Esophagus muscularis mucosa (tissue), 4 donors: ENCODE measurements around the gene ADGRB3. TPM values are rescaled to one million over a fixed set of nuclear protein-coding genes. Genes with fewer than 3 reads are reported as not detected.

Source experiments
- DNase-seq: peaks from one replicate; pipeline ENCODE4 v3.0.0-alpha.2; 2017; ENCODE audit errors: extremely low spot score
- H3K27ac ChIP-seq, 4 donors: fragments of 200-600 bp; sonication (generic); replicated peaks in 1 of 4; 1 replicate in 3 of 4; 2 replicates in 1 of 4; pipeline ENCODE4 v1.5.1; 2016 to 2019; ENCODE audit warnings: mild to moderate bottlenecking in 1 of 4
- H3K27me3 ChIP-seq, 4 donors: fragments of 200-600 bp; sonication (generic); one replicate each; pipeline versions ENCODE4 v1.5.1 to v1.6.0; 2016 to 2019
- H3K36me3 ChIP-seq, 4 donors: fragments of 200-600 bp; sonication (generic); one replicate each; pipeline ENCODE4 v1.5.1; 2016 to 2019
- H3K4me1 ChIP-seq, 4 donors: fragments of 200-600 bp; sonication (generic); one replicate each; pipeline ENCODE4 v1.5.1; 2016 to 2019
- H3K4me3 ChIP-seq, 4 donors: fragments of 200-600 bp; sonication (generic); 1 replicate in 2 of 4; 2 replicates in 2 of 4; pipeline ENCODE4 v1.5.1; 2016 to 2019; ENCODE audit warnings: mild to moderate bottlenecking in 4 of 4, moderate library complexity in 1 of 4
- H3K9me3 ChIP-seq, 4 donors: fragments of 200-600 bp; sonication (generic); 1 replicate in 3 of 4; 2 replicates in 1 of 4; pipeline ENCODE4 v1.5.1; 2016 to 2019
- CTCF ChIP-seq, 3 experiments: fragments of 200-600 bp in 2 of 3; fragments of 450-650 bp in 1 of 3; sonication (generic) in 2 of 3; IDR thresholded peaks; one replicate each; pipeline ENCODE4 v1.5.1; 2017 to 2019; ENCODE audit warnings: antibody characterized with exemption in 3 of 3, mild to moderate bottlenecking in 2 of 3, moderate library complexity in 1 of 3
- EP300 ChIP-seq: sonication (generic); formaldehyde crosslinking; IDR thresholded peaks from one replicate; pipeline ENCODE4 v1.6.1; 2017; ENCODE audit warnings: antibody characterized with exemption
- POLR2A ChIP-seq: fragments of 450-650 bp; IDR thresholded peaks from one replicate; pipeline ENCODE4 v1.6.1; 2017; ENCODE audit warnings: antibody characterized with exemption, moderate library complexity, mild to moderate bottlenecking, low read depth
- POLR2AphosphoS5 ChIP-seq, 2 donors: sonication (generic); formaldehyde crosslinking; IDR thresholded peaks; one replicate each; pipeline ENCODE4 v1.6.1; 2017; ENCODE audit warnings: antibody characterized with exemption in 2 of 2
- WGBS: methylation state at CpG from one replicate; pipeline ENCODE4 v1.1.5; 2018; 5-methylcytosine and 5-hydroxymethylcytosine counted together
- intact Hi-C: fragments of 100-400 bp; cut with DNase I; formaldehyde crosslinking; loops from one replicate; pipeline ENCODE4 v1.15.1; 2023
- total RNA-seq, 4 donors: library from RNA; depleted of rRNA; stranded (reverse); fragments of >200 nt; gene quantifications; one replicate each; pipeline versions ENCODE4 v1.1.0 to v1.2.1, GENCODE V29; 2016

ADGRB3 gene
- total RNA-seq, 4 donors from 2014 or later, result 4.9 to 6.3 (median 5.8) TPM

- Histone ChIP-seq H3K27me3 (no peaks in the 10 kb centered on the region), H3K4me1 (no peaks in the 10 kb centered on the region), H3K4me3 (no peak overlapping the region), H3K27ac (no peak overlapping the region), H3K36me3 (no peaks in the 10 kb centered on the region), H3K9me3 (no peaks in the 10 kb centered on the region)
- TF ChIP-seq POLR2A (no peak), CTCF (IDR thresholded peaks at IDR 0.05) (no peak), POLR2AphosphoS5 (IDR thresholded peaks at IDR 0.05) (no peak), EP300 (no peak)
- no peak for DNase-seq
- intact Hi-C loops, result no loop called here
- WGBS, result 69% methylated on average over 3 of the region's 3 CpGs
Observed at GRCh38 chr6:68919537-68919936, 284.5 kb downstream of the ADGRB3 start.

- H3K36me3 ChIP-seq, result no peaks in the 10 kb centered on the region
- no peaks in the 10 kb centered on the region for H3K9me3 ChIP-seq
- DNase-seq, result no peak
- WGBS, result 92% methylated on average over 2 of the region's 2 CpGs
- H3K4me3 ChIP-seq, result no peak overlapping the region
- TF ChIP-seq POLR2A, result no peak
- TF ChIP-seq EP300, result no peak
- no peak for TF ChIP-seq CTCF (IDR thresholded peaks at IDR 0.05)
- no peak for TF ChIP-seq POLR2AphosphoS5 (IDR thresholded peaks at IDR 0.05)
- H3K4me1 ChIP-seq, result no peaks in the 10 kb centered on the region
- H3K27me3 ChIP-seq, result no peaks in the 10 kb centered on the region
- intact Hi-C loops, result no loop called here
- no peak overlapping the region for H3K27ac ChIP-seq
Observed at GRCh38 chr6:68941345-68941744, 306.3 kb downstream of the ADGRB3 start.

- no peaks in the 10 kb centered on the region for H3K27me3 ChIP-seq
- no peaks in the 10 kb centered on the region for H3K9me3 ChIP-seq
- no peak overlapping the region for H3K4me3 ChIP-seq
- intact Hi-C loops, result no loop called here
- no peak overlapping the region for H3K27ac ChIP-seq
- H3K4me1 ChIP-seq, result no peaks in the 10 kb centered on the region
- WGBS, result 86% methylated on average over 5 of the region's 5 CpGs
- TF ChIP-seq CTCF (IDR thresholded peaks at IDR 0.05) (no peak), POLR2AphosphoS5 (IDR thresholded peaks at IDR 0.05) (no peak), POLR2A (no peak), EP300 (no peak)
- DNase-seq, result no peak
- H3K36me3 ChIP-seq, result no peaks in the 10 kb centered on the region
Observed at GRCh38 chr6:68947721-68948120, 312.6 kb downstream of the ADGRB3 start.

- 61% methylated on average over 10 of the region's 10 CpGs for WGBS
- H3K4me1 ChIP-seq, result no peaks in the 10 kb centered on the region
- no peak overlapping the region for H3K27ac ChIP-seq
- no peaks in the 10 kb centered on the region for H3K27me3 ChIP-seq
- no peaks in the 10 kb centered on the region for H3K9me3 ChIP-seq
- H3K4me3 ChIP-seq, result no peak overlapping the region
- intact Hi-C loops, result no loop called here
- DNase-seq, result no peak
- H3K36me3 ChIP-seq, result no peaks in the 10 kb centered on the region
- TF ChIP-seq EP300 (no peak), CTCF (IDR thresholded peaks at IDR 0.05) (no peak), POLR2AphosphoS5 (IDR thresholded peaks at IDR 0.05) (no peak), POLR2A (no peak)
Observed at GRCh38 chr6:68951270-68951669, 316.2 kb downstream of the ADGRB3 start.

GRCh38 chr6:68958327-68958726 is 323.2 kb downstream of the ADGRB3 start:
- Histone ChIP-seq H3K4me3 (no peak overlapping the region), H3K9me3 (no peaks in the 10 kb centered on the region), H3K27ac (no peak overlapping the region), H3K4me1 (no peaks in the 10 kb centered on the region), H3K36me3 (no peaks in the 10 kb centered on the region), H3K27me3 (no peaks in the 10 kb centered on the region)
- TF ChIP-seq EP300, result no peak
- DNase-seq, result no peak
- WGBS, result 63% methylated on average over 2 of the region's 2 CpGs
- intact Hi-C loops, result no loop called here
